GM10847 (cell line): ENCODE results near the gene GLTPD2.

ENCODE experiments used
- POLR2A ChIP-seq: IDR thresholded peaks from 2 replicates; pipeline ENCODE4 v1.6.1; 2011; ENCODE audit not compliant: insufficient read length; ENCODE audit errors: extremely low read depth

The GLTPD2 gene

GRCh38 chr17:4788159-4788806, 481 bp upstream of the GLTPD2 start:
- no peak for TF ChIP-seq POLR2A

DNA sequence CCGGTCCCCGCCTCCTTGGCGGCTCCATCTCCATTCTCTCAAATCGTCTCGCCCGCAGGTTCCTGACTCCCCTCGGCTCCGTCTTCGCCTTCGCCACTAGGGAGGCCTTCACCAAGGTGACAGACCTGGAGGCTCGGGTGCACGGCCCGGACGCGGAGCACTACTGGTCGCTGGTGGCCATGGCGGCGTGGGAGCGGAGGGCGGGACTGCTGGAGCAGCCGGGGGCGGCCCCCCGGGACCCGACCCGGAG, 862 bp downstream of the GLTPD2 start:
- TF ChIP-seq POLR2A: no peak

DNA sequence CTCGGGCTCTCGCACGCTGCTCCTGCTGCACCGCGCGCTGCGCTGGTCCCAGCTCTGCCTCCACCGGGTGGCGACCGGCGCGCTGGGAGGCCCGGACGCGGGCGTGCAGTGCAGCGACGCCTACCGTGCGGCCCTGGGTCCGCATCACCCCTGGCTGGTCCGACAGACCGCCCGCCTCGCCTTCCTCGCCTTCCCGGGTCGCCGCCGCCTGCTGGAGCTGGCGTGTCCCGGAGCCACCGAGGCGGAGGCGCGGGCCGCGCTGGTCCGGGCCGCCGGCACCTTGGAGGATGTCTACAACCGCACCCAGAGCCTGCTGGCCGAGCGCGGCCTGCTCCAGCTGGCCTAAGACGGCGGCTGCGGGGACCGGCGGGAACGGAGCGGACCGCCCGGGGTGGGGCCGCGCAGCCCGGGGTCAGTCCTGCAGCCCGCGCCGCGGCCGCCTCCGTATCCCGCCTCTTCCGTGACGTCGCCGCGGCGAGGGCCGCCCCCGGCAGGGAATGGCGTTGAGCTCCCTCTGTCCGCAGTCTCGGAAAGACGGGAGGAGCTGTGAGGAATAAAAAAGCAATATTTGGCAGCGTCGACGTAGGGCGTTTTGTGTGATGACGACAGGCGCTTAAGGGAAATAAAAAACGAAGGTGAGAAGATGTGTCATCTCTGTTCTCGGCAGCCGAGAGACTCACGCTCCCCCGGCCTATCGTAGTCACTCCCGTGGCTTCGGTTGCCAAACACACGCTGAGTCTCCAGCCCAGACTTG, 1.4 kb downstream of the GLTPD2 start:
- peak; percentile 59 for TF ChIP-seq POLR2A

DNA sequence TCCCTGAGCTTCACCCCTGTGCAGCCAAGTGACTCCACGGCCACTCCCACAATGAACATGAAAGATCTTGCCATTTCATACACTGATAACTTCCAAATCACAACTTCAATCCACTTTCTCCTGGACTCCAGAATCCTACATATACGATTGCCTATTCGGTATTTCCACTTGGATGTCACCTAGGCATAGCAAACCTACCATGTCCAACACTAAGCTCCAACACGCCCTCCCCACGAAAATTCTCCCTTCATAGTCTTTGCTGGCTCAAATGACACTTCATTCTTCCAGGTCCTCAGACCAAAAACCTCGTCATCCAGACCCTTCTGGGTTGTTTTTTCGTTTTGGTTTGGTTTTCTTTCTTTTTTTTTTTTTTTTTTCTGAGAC, 1.9 kb downstream of the GLTPD2 start:
- TF ChIP-seq POLR2A: no peak

- TF ChIP-seq POLR2A: no peak
Measured at GRCh38 chr17:4795168-4795567, 6.4 kb downstream of the GLTPD2 start.

DNA sequence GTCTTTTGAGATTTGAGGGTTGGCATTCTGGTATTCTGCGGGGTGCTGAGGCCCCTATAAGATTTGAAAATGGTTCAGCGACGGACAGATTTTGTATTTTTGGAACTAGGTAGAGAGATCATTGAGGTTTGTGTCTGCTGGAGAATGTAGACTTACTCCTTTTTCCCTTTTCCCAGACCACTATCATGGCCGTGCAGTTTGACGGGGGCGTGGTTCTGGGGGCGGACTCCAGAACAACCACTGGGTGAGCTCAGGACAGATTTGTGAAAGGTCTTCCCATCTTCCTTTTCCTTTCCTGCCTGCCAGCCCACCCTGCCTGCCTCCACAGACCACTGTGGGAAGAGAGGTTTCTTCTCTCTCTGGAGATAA, 7.8 kb downstream of the GLTPD2 start:
- TF ChIP-seq POLR2A: no peak

- TF ChIP-seq POLR2A: no peak
Measured at GRCh38 chr17:4800462-4801196, 11.9 kb downstream of the GLTPD2 start.

- no peak for TF ChIP-seq POLR2A
Measured at GRCh38 chr17:4802228-4802627, 13.5 kb downstream of the GLTPD2 start, which contains the start of gene C17orf114. TSS of gene C17orf114 (minus strand) at chr17:4802328.

- no peak for TF ChIP-seq POLR2A
Measured at GRCh38 chr17:4806456-4806776, 17.7 kb downstream of the GLTPD2 start.

- TF ChIP-seq POLR2A: peak; percentile 61
Measured at GRCh38 chr17:4806777-4807604, 18.2 kb downstream of the GLTPD2 start, which contains the start of gene PLD2. TSS of gene PLD2 (plus strand) at chr17:4807152. CDS start at chr17:4807773, 621 bp downstream.

- TF ChIP-seq POLR2A: no peak
Measured at GRCh38 chr17:4807605-4808377, 19.0 kb downstream of the GLTPD2 start.

GRCh38 chr17:4808378-4808767, 19.6 kb downstream of the GLTPD2 start:
- TF ChIP-seq POLR2A: no peak

GRCh38 chr17:4810696-4811290, 22.0 kb downstream of the GLTPD2 start:
- TF ChIP-seq POLR2A: no peak

- TF ChIP-seq POLR2A: no peak
Measured at GRCh38 chr17:4811471-4811870, 22.7 kb downstream of the GLTPD2 start.
